ENCODE results near the gene ANKLE1. TPM values are rescaled to one million over a fixed set of nuclear protein-coding genes. Genes with fewer than 3 reads are reported as not detected.

Gene ANKLE1
- total RNA-seq, 1 donor from 2014 or later: 0.52 TPM

DNA sequence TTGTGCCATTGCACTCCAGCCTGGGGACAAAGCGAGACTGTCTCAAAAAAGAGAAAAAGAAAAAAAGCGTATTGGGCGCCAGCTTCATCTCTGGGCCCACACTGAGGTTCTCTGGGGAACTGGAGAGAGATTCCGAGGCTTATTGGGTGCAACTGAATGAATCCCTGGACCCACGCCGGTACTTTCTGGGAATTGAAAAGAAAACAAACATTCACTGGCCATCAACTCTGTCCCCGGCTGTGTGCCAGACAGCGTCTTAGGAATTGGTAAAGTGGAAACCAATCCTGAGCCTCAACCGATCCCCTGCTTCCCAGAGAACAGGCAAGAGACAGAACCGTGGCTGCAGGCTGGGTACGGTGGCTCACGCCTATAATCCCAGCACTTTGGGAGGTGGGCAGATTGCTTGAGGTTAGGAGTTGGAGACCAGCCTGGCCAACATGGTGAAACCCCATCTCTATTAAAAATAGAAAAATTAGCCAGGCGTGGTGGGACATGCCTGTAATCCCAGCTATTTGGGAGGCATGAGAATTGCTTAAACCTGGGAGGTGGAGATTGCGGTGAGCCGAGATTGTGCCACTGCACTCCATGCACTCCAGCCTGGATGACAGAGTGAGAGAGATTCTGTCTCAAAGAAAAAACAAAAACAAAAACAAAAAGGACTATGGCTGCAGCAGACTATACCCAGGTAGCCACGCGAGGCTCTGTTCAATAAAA lies 44.3 kb downstream of the ANKLE1 start:
- no peaks in the 10 kb centered on the region for H3K9me3 ChIP-seq (ENCODE audit: control insufficient read depth in 3 of 3, low read length in 3 of 3)
- peaks cover 20 to 26% (median 26%) of the 10 kb centered on the region in 3 donors for H3K36me3 ChIP-seq (ENCODE audit: control insufficient read depth in 3 of 3, insufficient read depth in 3 of 3, low read length in 3 of 3)
- H3K4me3 ChIP-seq (ENCODE audit: low read length in 3 of 3): no peak overlapping the region

DNA sequence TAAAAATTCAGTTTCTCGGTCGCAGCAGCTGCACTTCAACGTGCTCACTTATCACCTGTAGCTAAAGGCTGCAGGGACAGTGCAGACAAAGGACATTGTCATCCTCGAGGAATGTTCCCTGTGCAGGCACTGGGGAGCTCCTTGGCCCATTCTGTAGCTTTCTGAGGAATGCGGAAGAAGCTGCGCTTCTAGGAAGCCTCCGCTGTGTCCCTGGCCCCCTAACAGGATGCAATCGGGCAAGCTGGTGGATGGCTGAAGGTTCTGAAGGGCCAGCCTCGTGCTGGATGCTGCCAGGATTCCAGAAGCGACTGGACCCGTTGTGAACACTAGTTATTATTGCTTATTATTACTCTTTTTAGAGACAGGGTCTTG lies 44.9 kb downstream of the ANKLE1 start:
- no peak overlapping the region for H3K9ac ChIP-seq (ENCODE audit: low read depth in 1 of 3, low read length in 3 of 3)
- H3K4me3 ChIP-seq (ENCODE audit: low read length in 3 of 3): no peak overlapping the region
- H3K27ac ChIP-seq (ENCODE audit: low read depth, low read length): no peak overlapping the region
- peaks cover 20 to 29% (median 23%) of the 10 kb centered on the region in 3 donors for H3K36me3 ChIP-seq (ENCODE audit: control insufficient read depth in 3 of 3, insufficient read depth in 3 of 3, low read length in 3 of 3)
- H3K27me3 ChIP-seq (ENCODE audit: control insufficient read depth in 3 of 3, insufficient read depth in 3 of 3, low read length in 3 of 3): no peaks in the 10 kb centered on the region
- no peaks in the 10 kb centered on the region for H3K9me3 ChIP-seq (ENCODE audit: control insufficient read depth in 3 of 3, low read length in 3 of 3)
- peaks cover 0 to 4% (median 3%) of the 10 kb centered on the region in 3 donors for H3K4me1 ChIP-seq (ENCODE audit: control insufficient read depth in 3 of 3, insufficient read depth in 3 of 3, low read length in 3 of 3)

More for the DNA sequence above, 44.3 kb downstream of the ANKLE1 start:
- no peaks in the 10 kb centered on the region for H3K27me3 ChIP-seq (ENCODE audit: control insufficient read depth in 3 of 3, insufficient read depth in 3 of 3, low read length in 3 of 3)
- H3K27ac ChIP-seq (ENCODE audit: low read depth, low read length): no peak overlapping the region
- H3K4me1 ChIP-seq (ENCODE audit: control insufficient read depth in 3 of 3, insufficient read depth in 3 of 3, low read length in 3 of 3): peaks cover 0 to 4% (median 3%) of the 10 kb centered on the region in 3 donors
- no peak overlapping the region for H3K9ac ChIP-seq (ENCODE audit: low read depth in 1 of 3, low read length in 3 of 3)

DNA sequence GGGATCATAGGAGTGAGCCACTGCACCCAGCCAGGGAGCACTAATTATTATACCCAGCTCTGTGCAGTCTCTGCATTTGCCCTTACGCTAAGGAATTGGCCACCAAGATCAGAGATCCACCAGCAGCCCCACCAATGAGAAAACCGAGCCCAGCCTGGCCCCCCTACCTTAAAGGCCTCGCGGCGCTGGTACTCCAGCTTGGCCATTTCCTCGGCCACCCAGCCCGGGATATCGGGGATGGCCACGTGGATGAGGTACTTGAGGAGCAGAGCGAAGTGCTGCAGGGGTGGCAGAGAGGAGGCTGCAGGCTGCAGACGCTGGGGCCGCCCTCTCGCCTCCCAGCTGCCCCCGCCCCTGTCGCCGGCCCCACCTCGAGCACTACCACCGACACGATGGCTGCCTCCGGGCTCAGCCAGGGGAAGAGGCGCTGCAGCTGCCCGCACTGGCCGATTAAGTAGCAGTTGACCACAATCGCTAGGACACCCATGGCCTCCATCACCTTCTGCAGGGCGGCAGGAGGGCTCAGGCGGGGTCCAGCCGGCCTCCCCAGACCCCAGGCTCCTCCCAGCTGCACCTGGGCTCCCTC lies 45.5 kb downstream of the ANKLE1 start:
- H3K4me1 ChIP-seq (ENCODE audit: control insufficient read depth in 3 of 3, insufficient read depth in 3 of 3, low read length in 3 of 3): peaks cover 0 to 4% (median 3%) of the 10 kb centered on the region in 3 donors
- no peak overlapping the region for H3K27ac ChIP-seq (ENCODE audit: low read depth, low read length)
- H3K4me3 ChIP-seq (ENCODE audit: low read length in 3 of 3): no peak overlapping the region
- no peaks in the 10 kb centered on the region for H3K9me3 ChIP-seq (ENCODE audit: control insufficient read depth in 3 of 3, low read length in 3 of 3)
- no peak overlapping the region for H3K9ac ChIP-seq (ENCODE audit: low read depth in 1 of 3, low read length in 3 of 3)
- peaks cover 20 to 23% (median 21%) of the 10 kb centered on the region in 3 donors for H3K36me3 ChIP-seq (ENCODE audit: control insufficient read depth in 3 of 3, insufficient read depth in 3 of 3, low read length in 3 of 3)
- no peaks in the 10 kb centered on the region for H3K27me3 ChIP-seq (ENCODE audit: control insufficient read depth in 3 of 3, insufficient read depth in 3 of 3, low read length in 3 of 3)

DNA sequence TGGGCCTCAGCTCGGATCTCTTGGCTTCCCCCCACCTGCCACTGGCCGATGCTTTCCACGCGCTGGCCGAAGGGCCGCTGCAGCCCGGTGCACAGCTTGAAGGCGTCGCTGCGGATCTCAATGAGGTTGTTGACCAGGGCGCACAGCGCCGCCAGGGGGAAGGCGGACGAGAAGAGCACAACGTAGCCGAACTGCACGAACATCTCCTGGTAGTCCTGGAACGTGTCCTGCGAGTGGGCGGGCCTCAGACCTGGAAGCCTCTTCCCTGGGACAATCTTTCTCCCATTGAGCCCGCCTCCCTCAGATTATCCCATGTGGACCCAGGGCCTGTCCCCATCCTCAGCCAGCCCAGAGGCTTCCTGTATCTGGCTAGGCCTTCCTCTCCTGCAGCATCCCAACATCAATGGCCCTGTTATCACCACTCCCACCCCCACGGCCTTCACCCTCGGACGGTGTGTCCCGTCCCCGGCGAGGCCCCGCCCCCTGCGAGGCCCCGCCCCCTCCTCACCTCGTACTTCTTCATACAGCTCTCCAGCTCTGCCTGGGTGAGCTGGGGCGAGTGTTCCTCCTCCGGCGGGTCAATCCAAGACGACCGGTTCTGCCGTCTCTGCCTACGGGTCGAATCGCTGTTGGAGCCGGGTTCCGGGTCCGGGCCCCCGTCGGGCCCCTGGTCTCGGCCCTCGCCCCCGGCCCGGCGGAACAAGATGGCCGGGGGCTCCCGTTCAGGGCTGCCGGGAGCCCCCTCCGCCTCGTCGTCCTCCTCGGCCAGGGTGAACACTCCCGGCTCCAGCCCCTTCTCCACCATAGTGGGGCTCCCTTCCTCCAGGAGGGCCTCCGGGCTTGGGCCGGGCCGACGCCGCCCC lies 46.2 kb downstream of the ANKLE1 start:
- no peaks in the 10 kb centered on the region for H3K4me1 ChIP-seq (ENCODE audit: control insufficient read depth in 3 of 3, insufficient read depth in 3 of 3, low read length in 3 of 3)
- H3K9ac ChIP-seq (ENCODE audit: low read depth in 1 of 3, low read length in 3 of 3): no peak overlapping the region
- no peaks in the 10 kb centered on the region for H3K9me3 ChIP-seq (ENCODE audit: control insufficient read depth in 3 of 3, low read length in 3 of 3)
- H3K4me3 ChIP-seq (ENCODE audit: low read length in 3 of 3): no peak overlapping the region
- H3K27ac ChIP-seq (ENCODE audit: low read depth, low read length): no peak overlapping the region
- H3K27me3 ChIP-seq (ENCODE audit: control insufficient read depth in 3 of 3, insufficient read depth in 3 of 3, low read length in 3 of 3): no peaks in the 10 kb centered on the region
- peaks cover 19 to 28% (median 23%) of the 10 kb centered on the region in 3 donors for H3K36me3 ChIP-seq (ENCODE audit: control insufficient read depth in 3 of 3, insufficient read depth in 3 of 3, low read length in 3 of 3)

DNA sequence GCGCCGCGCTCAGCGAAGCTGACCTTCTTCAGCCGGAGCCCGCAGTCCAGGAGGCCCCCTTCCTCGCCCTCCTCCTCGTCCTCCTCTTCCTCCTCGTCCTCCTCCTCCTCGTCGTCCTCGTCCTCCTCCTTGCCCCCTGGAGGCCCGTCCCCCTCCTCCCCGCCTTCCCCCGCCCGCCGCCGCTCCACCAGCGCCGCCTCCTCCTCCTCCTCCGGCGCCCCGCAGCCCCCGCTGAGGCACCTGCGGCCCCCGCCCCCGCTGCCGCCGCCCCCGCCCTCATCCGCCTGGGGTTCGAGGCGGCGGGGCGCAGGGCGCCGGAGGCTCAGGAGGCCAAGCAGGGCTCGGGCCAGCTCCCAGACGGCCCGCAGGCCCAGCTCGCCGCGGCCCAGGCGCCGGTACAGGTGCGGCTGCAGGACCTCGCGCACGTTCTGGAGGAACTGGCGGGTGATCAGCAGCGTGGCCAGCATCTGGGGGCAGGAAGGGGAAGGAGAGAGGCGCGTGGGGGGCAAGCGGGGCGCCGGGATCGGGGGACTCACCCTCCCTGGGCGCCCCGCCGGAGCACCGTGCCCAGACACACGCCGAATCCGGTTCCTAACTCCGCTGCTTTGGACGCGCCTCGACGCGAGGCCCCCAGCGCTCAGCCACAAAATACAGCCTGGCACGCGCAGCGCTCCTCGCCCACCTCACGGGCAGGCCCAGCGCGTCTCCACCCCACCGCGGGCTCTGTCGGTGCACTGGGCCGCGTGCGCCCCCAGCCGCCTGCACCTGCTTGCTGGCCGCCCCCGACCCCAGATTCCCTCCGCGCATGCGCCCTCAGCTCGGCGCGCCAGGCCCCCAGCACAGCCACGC lies 47.0 kb downstream of the ANKLE1 start:
- peaks cover 1 to 2% (median 2%) of the 10 kb centered on the region in 3 donors for H3K4me1 ChIP-seq (ENCODE audit: control insufficient read depth in 3 of 3, insufficient read depth in 3 of 3, low read length in 3 of 3)
- no peak overlapping the region for H3K27ac ChIP-seq (ENCODE audit: low read depth, low read length)
- H3K27me3 ChIP-seq (ENCODE audit: control insufficient read depth in 3 of 3, insufficient read depth in 3 of 3, low read length in 3 of 3): no peaks in the 10 kb centered on the region
- H3K9me3 ChIP-seq (ENCODE audit: control insufficient read depth in 3 of 3, low read length in 3 of 3): no peaks in the 10 kb centered on the region
- H3K36me3 ChIP-seq (ENCODE audit: control insufficient read depth in 3 of 3, insufficient read depth in 3 of 3, low read length in 3 of 3): peaks cover 19 to 33% (median 23%) of the 10 kb centered on the region in 3 donors
- no peak overlapping the region for H3K4me3 ChIP-seq (ENCODE audit: low read length in 3 of 3)
- H3K9ac ChIP-seq (ENCODE audit: low read depth in 1 of 3, low read length in 3 of 3): no peak overlapping the region

DNA sequence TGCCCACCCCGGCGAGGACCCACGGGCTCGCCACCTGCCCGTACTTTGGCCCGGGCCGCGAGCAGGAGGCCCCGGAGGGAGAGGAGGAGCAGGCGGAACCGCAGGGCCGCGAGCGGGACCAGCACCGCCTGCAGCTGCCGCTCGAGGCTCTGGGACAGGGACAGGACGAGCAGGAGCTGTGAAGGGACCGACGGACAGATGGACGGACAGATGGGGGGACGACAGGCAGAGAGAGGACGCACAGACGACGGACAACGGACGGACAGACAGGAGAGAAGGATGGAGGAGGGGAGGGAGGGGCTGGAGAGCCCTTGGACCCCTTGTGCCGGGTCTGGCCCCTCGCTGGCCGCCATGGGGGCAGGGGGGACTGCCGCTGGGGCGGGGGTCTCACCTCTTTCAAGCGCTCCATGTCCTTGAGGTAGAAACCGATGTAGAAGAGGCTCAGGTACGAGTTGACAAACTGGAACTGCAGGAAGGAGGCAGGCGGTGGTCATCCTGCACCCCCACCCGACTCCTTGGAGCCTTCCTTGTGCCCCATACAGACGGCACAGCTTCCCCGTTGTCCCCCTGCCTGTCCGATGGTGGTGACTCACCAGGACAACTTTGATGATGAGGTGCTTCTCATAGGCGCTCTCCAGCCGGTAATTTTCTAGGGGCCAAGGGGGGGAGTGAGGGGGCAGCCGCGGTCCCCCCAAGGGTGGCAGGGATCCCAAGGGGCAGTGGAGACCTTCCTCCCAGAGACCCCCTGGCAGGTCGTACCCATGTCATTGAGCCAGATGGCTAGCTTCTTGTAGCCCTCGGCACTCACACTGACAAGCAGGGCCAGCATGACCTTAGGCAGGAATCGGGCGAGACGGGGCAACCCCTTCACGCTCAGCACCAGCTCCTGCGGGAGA lies 47.9 kb downstream of the ANKLE1 start:
- no peaks in the 10 kb centered on the region for H3K27me3 ChIP-seq (ENCODE audit: control insufficient read depth in 3 of 3, insufficient read depth in 3 of 3, low read length in 3 of 3)
- H3K4me1 ChIP-seq (ENCODE audit: control insufficient read depth in 3 of 3, insufficient read depth in 3 of 3, low read length in 3 of 3): peaks cover 5 to 7% (median 7%) of the 10 kb centered on the region in 3 donors
- peaks cover 19 to 33% (median 23%) of the 10 kb centered on the region in 3 donors for H3K36me3 ChIP-seq (ENCODE audit: control insufficient read depth in 3 of 3, insufficient read depth in 3 of 3, low read length in 3 of 3)
- H3K9ac ChIP-seq (ENCODE audit: low read depth in 1 of 3, low read length in 3 of 3): no peak overlapping the region
- no peak overlapping the region for H3K4me3 ChIP-seq (ENCODE audit: low read length in 3 of 3)
- no peak overlapping the region for H3K27ac ChIP-seq (ENCODE audit: low read depth, low read length)
- H3K9me3 ChIP-seq (ENCODE audit: control insufficient read depth in 3 of 3, low read length in 3 of 3): no peaks in the 10 kb centered on the region

DNA sequence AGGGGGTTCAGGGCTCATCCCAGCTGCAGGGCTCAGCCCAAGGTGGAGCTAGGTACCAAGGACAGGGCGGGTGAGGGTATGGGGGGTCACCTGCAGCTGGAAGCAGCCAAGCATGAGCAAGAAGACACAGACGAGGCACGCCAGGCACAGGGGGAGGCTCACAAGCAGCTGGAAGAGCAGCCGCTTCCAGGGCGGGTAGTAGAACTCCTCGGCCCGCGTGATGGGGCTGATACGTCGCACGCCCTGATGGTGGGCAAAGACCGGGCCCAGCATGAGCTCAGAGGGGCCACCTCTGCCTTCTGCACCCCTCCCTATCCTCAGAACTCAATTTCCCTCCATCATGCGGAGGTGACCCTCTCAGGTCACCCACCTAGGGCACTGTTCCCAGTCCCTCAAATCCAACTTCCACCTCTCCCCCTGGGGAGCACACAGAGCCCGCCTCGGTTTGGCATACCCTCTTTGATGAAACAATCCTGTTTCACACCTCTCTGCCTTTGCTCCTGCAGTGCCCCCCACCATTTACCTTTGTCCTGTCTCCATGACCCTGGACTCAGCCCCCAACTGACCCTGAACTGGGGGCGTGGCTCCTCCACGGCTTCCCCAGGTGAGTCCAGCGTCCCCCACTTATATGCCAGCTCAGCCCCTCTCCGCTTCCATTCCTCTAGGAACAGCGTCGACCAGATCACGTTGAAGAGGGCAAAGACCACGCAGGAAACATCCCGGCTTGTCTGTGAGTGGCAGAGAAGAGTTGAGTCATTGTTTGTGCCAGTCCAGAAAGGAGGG lies 48.8 kb downstream of the ANKLE1 start:
- no peak overlapping the region for H3K4me3 ChIP-seq (ENCODE audit: low read length in 3 of 3)
- H3K36me3 ChIP-seq (ENCODE audit: control insufficient read depth in 3 of 3, insufficient read depth in 3 of 3, low read length in 3 of 3): peaks cover 19 to 33% (median 20%) of the 10 kb centered on the region in 3 donors
- H3K27me3 ChIP-seq (ENCODE audit: control insufficient read depth in 3 of 3, insufficient read depth in 3 of 3, low read length in 3 of 3): no peaks in the 10 kb centered on the region
- H3K4me1 ChIP-seq (ENCODE audit: control insufficient read depth in 3 of 3, insufficient read depth in 3 of 3, low read length in 3 of 3): peaks cover 12 to 14% (median 13%) of the 10 kb centered on the region in 3 donors
- no peaks in the 10 kb centered on the region for H3K9me3 ChIP-seq (ENCODE audit: control insufficient read depth in 3 of 3, low read length in 3 of 3)
- H3K27ac ChIP-seq (ENCODE audit: low read depth, low read length): no peak overlapping the region
- no peak overlapping the region for H3K9ac ChIP-seq (ENCODE audit: low read depth in 1 of 3, low read length in 3 of 3)

DNA sequence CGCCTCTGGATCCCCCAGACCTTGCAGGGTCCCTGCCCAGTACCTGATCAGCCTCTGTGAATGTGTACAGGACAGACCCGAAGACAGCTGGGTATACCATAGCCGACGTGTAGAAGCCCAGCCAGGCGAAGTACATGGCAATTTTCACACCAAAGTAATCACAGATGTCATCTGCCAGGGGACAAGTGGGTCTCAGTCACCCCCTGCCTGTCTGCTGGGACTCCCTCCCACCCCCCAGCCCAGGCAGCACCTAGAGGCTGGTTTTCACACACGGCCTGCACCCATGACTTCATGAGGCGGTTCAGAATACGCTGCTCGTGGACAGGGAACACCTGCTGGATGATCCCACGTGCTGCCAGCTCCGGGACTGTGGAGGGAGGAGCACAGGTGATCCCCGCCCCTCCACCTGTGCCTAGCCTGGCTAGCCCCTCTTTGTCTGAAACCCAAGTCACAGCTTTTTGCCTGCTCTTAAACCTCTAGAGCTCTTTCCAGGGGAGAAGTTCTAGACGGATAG lies 49.4 kb downstream of the ANKLE1 start:
- Histone ChIP-seq H3K4me1 (ENCODE audit: control insufficient read depth in 3 of 3, insufficient read depth in 3 of 3, low read length in 3 of 3) (peaks cover 13 to 16% (median 14%) of the 10 kb centered on the region in 3 donors), H3K9me3 (ENCODE audit: control insufficient read depth in 3 of 3, low read length in 3 of 3) (no peaks in the 10 kb centered on the region), H3K27ac (ENCODE audit: low read depth, low read length) (no peak overlapping the region), H3K9ac (ENCODE audit: low read depth in 1 of 3, low read length in 3 of 3) (no peak overlapping the region), H3K4me3 (ENCODE audit: low read length in 3 of 3) (no peak overlapping the region), H3K36me3 (ENCODE audit: control insufficient read depth in 3 of 3, insufficient read depth in 3 of 3, low read length in 3 of 3) (peaks cover 19 to 33% (median 20%) of the 10 kb centered on the region in 3 donors), H3K27me3 (ENCODE audit: control insufficient read depth in 3 of 3, insufficient read depth in 3 of 3, low read length in 3 of 3) (no peaks in the 10 kb centered on the region)

All from skeletal muscle tissue (tissue), 4 donors.